GM19351 (cell line): ENCODE results near the gene SIRT3.
"Not testable (repeated sequence)": the region's sequence is repeated elsewhere in the genome, so short reads cannot be mapped to it uniquely, and the experiment has no call there.

Experiments used
- ATAC-seq: cut with Tn5 transposase; IDR thresholded peaks from one replicate; pipeline ENCODE4 v1.9.1; 2021; ENCODE audit warnings: mild to moderate bottlenecking, moderate library complexity; ENCODE audit not compliant: unreplicated experiment

SIRT3 gene

DNA sequence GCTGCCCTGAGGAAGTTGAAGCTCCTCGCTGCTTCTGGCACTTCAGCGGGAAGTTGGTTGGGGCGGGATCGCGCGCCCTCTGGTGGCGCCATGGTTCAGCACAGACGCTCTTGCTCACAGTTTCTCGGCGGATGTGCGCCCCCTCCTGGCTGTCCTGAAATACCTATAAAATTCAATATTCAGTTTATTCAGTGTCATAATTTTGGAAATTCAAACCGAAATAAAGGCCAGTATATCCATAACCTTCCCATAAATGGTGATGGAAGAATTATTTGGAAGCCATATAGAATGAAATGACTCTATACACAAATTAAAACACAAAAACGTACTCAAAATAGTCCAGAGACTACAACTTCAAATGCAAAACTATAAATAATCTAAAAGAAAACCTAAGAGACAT lies 55.9 kb downstream of the SIRT3 start:
- ATAC-seq = not testable (repeated sequence)
